K562 (cell line): ENCODE data around the gene NEDD4L. TPM values are rescaled to one million over a fixed set of nuclear protein-coding genes. Genes with fewer than 3 reads are reported as not detected.

Experiments used
- DDX20 ChIP-seq: fragments of 450-650 bp; IDR thresholded peaks from 2 replicates; pipeline ENCODE4 v1.6.1; 2016; ENCODE audit warnings: missing genetic modification characterization, low read depth, mild to moderate bottlenecking, missing compliant biosample characterization, moderate library complexity
- HIVEP1 ChIP-seq: fragments of 250-450 bp; sonication (Bioruptor Pico); IDR thresholded peaks from 2 replicates; pipeline ENCODE4 v1.4.0; 2020; ENCODE audit warnings: mild to moderate bottlenecking
- JUND ChIP-seq, 2 experiments: IDR thresholded peaks; 2 replicates in 1 of 2; 3 replicates in 1 of 2; pipeline ENCODE4 v1.6.1; 2011; ENCODE audit warnings: borderline replicate concordance in 2 of 2, low read depth in 2 of 2, low read length in 2 of 2, improper control_type of control experiment in 1 of 2, missing biosample characterization in 1 of 2, missing genetic modification characterization in 1 of 2, missing genetic modification reagents in 1 of 2
- MGA ChIP-seq: fragments of 450-650 bp; IDR thresholded peaks from 2 replicates; pipeline ENCODE4 v1.6.1; 2016; ENCODE audit warnings: mild to moderate bottlenecking, moderate library complexity
- STAT5B ChIP-seq: fragments of 250-450 bp; sonication (Bioruptor Pico); IDR thresholded peaks from 2 replicates; pipeline ENCODE4 v1.8.0; 2021; ENCODE audit warnings: mild to moderate bottlenecking, inconsistent platforms
- ZBTB8A ChIP-seq: fragments of 450-650 bp; IDR thresholded peaks from 2 replicates; pipeline ENCODE4 v1.6.1; 2018; ENCODE audit warnings: mild to moderate bottlenecking, moderate library complexity; ENCODE audit not compliant: partially characterized antibody
- ZNF212 ChIP-seq: fragments of 450-650 bp; formaldehyde crosslinking; IDR thresholded peaks from 2 replicates; pipeline ENCODE4 v1.4.0; 2020; ENCODE audit warnings: mild to moderate bottlenecking
- polyA plus RNA-seq, 8 experiments: library from polyadenylated mRNA; depleted of rRNA in 4 of 8; stranded (reverse) in 5 of 8; unstranded in 3 of 8; fragments of >200 nt; fragmentation: Nextera tagmentation in 2 of 8; fragmentation: Illumina TruSeq in 1 of 8; extraction: Ambion mirVana in 2 of 8; extraction: Trizol in 1 of 8; gene quantifications; 2 replicates each; pipeline versions ENCODE4 v1.2.1 to v1.2.3, GENCODE V29; 2011 to 2014; ENCODE audit warnings: inconsistent platforms in 1 of 8, missing spikeins in 1 of 8
- total RNA-seq, 7 experiments: library from RNA; depleted of rRNA in 6 of 7; stranded (reverse); fragments of >200 nt in 6 of 7; fragmentation: Illumina TruSeq in 2 of 7; extraction: Trizol in 2 of 7; gene quantifications; 2 replicates each; pipeline versions ENCODE4 v1.2.1 to v1.2.3, GENCODE V29; 2011 to 2021; ENCODE audit warnings: low replicate concordance in 1 of 7

NEDD4L gene
- total and polyA plus RNA-seq, 9 of the 15 experiments (the other 6 are each of a cell fraction or from before 2014, with no cell fraction given): 8.1 to 33.4 (median 19.9) TPM

DNA sequence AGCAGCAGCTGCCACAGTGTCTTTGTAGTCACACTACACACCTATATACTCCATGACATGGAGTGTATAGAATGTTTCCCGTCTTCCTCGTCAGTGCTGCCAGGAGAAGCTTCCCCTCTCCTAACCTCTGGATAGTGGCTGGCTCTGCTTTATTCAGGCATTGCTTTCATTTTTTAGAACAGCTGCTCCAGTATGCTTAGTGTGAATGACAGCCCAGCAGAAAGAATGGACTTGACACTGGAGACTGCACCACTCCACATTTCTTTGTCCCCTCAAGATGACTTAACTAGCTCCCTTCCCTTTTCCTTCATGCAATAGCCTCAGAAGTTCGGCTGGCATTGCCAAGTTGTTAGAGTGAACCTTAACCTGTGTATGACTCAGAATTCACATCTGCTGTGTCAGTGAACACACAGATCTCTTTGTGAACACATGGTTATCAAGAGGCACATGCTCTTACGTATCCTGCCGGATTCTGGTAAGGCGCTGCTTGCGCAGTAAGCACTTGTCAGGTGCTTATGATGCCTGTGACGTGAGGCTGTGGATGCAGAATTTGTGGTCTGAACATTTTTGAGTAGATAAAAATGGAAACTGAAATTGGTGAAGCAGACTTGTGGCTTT, 73.9 kb downstream of the NEDD4L start (continued):
- TF ChIP-seq ZNF212 (CRISPR knock-in tag) (no peak), ZBTB8A (no peak), STAT5B (no peak), HIVEP1 (no peak), DDX20 (tag) (no peak), JUND (IDR thresholded peaks at IDR 0.05; ENCODE audit: borderline replicate concordance, low read depth, low read length) (peak; percentile 87), JUND (tag; IDR thresholded peaks at IDR 0.05; ENCODE audit: borderline replicate concordance, low read depth, low read length) (peak; percentile 80; the same call in 2 of the 3 replicates), MGA (peak; percentile 86)
